Ramos (cell line): Measurements from ENCODE around the gene NLK.

ENCODE experiments used
- in situ Hi-C: fragments of 300-500 bp; cut with MboI; formaldehyde crosslinking; loops from one replicate; pipeline ENCODE4 v1.14.3; 2022; ENCODE audit warnings: low sequenced_read_pairs; ENCODE audit not compliant: unreplicated experiment

NLK gene

GRCh38 chr17:28180449-28180848, 138.0 kb downstream of the NLK start:
- in situ Hi-C loops, result loop anchor here (25.0 kb wide), 1 partner anchor 107 kb away; no protein-coding TSS in a partner anchor

- in situ Hi-C loops, result loop anchor here (25.0 kb wide), 1 partner anchor 106 kb away; no protein-coding TSS in a partner anchor
Observed at GRCh38 chr17:28181568-28181967, 139.1 kb downstream of the NLK start.

GRCh38 chr17:28182559-28182958, 140.1 kb downstream of the NLK start:
- in situ Hi-C loops, result loop anchor here (25.0 kb wide), 1 partner anchor 105 kb away; no protein-coding TSS in a partner anchor

- in situ Hi-C loops, result loop anchor here (25.0 kb wide), 1 partner anchor 102 kb away; no protein-coding TSS in a partner anchor
Observed at GRCh38 chr17:28185658-28186057, 143.2 kb downstream of the NLK start.

- in situ Hi-C loops, result loop anchor here (25.0 kb wide), 1 partner anchor 101 kb away; no protein-coding TSS in a partner anchor
Observed at GRCh38 chr17:28186472-28186871, 144.0 kb downstream of the NLK start.

GRCh38 chr17:28187931-28188330, 145.5 kb downstream of the NLK start:
- in situ Hi-C loops, result loop anchor here (25.0 kb wide), 1 partner anchor 99 kb away; no protein-coding TSS in a partner anchor

- in situ Hi-C loops, result loop anchor here (25.0 kb wide), 1 partner anchor 98 kb away; no protein-coding TSS in a partner anchor
Observed at GRCh38 chr17:28188841-28189263, 146.4 kb downstream of the NLK start.

GRCh38 chr17:28189667-28190066, 147.2 kb downstream of the NLK start:
- in situ Hi-C loops, result loop anchor here (25.0 kb wide), 1 partner anchor 98 kb away; no protein-coding TSS in a partner anchor

GRCh38 chr17:28191018-28191417, 148.5 kb downstream of the NLK start:
- in situ Hi-C loops, result loop anchor here (25.0 kb wide), 1 partner anchor 96 kb away; no protein-coding TSS in a partner anchor

GRCh38 chr17:28193241-28193640, 150.8 kb downstream of the NLK start:
- in situ Hi-C loops, result loop anchor here (25.0 kb wide), 1 partner anchor 94 kb away; no protein-coding TSS in a partner anchor

- in situ Hi-C loops, result loop anchor here (25.0 kb wide), 1 partner anchor 93 kb away; no protein-coding TSS in a partner anchor
Observed at GRCh38 chr17:28194382-28194781, 151.9 kb downstream of the NLK start.

GRCh38 chr17:28196636-28197035, 154.2 kb downstream of the NLK start:
- in situ Hi-C loops, result loop anchor here (25.0 kb wide), 1 partner anchor 91 kb away; no protein-coding TSS in a partner anchor

GRCh38 chr17:28199115-28199514, 156.6 kb downstream of the NLK start:
- in situ Hi-C loops, result loop anchor here (25.0 kb wide), 1 partner anchor 88 kb away; no protein-coding TSS in a partner anchor

- in situ Hi-C loops, result loop anchor here (25.0 kb wide), 2 partner anchors 88 to 412 kb away; no protein-coding TSS in a partner anchor
Observed at GRCh38 chr17:28199728-28200127, 157.3 kb downstream of the NLK start.

- in situ Hi-C loops, result loop anchor here (25.0 kb wide), 1 partner anchor 414 kb away; no protein-coding TSS in a partner anchor
Observed at GRCh38 chr17:28201315-28201714, 158.8 kb downstream of the NLK start.

GRCh38 chr17:28204244-28204643, 161.8 kb downstream of the NLK start:
- in situ Hi-C loops, result loop anchor here (25.0 kb wide), 1 partner anchor 417 kb away; no protein-coding TSS in a partner anchor

- in situ Hi-C loops, result loop anchor here (25.0 kb wide), 1 partner anchor 417 kb away; no protein-coding TSS in a partner anchor
Observed at GRCh38 chr17:28204751-28205150, 162.3 kb downstream of the NLK start.

- in situ Hi-C loops, result loop anchor here (25.0 kb wide), 1 partner anchor 419 kb away; no protein-coding TSS in a partner anchor
Observed at GRCh38 chr17:28206292-28206691, 163.8 kb downstream of the NLK start.

- in situ Hi-C loops, result loop anchor here (25.0 kb wide), 1 partner anchor 425 kb away; no protein-coding TSS in a partner anchor
Observed at GRCh38 chr17:28211811-28212210, 169.3 kb downstream of the NLK start.

- in situ Hi-C loops, result loop anchor here (25.0 kb wide), 1 partner anchor 426 kb away; no protein-coding TSS in a partner anchor
Observed at GRCh38 chr17:28213578-28213977, 171.1 kb downstream of the NLK start.

GRCh38 chr17:28216052-28216451, 173.6 kb downstream of the NLK start:
- in situ Hi-C loops, result loop anchor here (25.0 kb wide), 1 partner anchor 429 kb away; no protein-coding TSS in a partner anchor
